Measurements from ENCODE around the gene CNPY2.

Gene CNPY2

GRCh38 chr12:56307221-56307965 is 8.4 kb downstream of the CNPY2 start:
- Histone ChIP-seq H3K4me1 (ENCODE audit: control insufficient read depth in 1 of 2, insufficient read depth in 2 of 2, low read length in 2 of 2) (no peaks in the 10 kb centered on the region), H4K12ac (ENCODE audit: low read depth, low read length) (no peak overlapping the region), H2BK120ac (ENCODE audit: insufficient read depth, low read length, poor library complexity) (no peak overlapping the region), H3K27me3 (ENCODE audit: insufficient read depth, low read length) (no peaks in the 10 kb centered on the region), H4K91ac (ENCODE audit: low read depth, low read length) (no peak overlapping the region), H3K36me3 (ENCODE audit: control insufficient read depth in 1 of 2, insufficient read depth in 2 of 2, low read length in 2 of 2) (peaks cover 36 to 54% of the 10 kb centered on the region in 2 experiments), H3K23ac (ENCODE audit: low read length) (no peak overlapping the region), H3K4me2 (ENCODE audit: low read length) (no peak overlapping the region), H3K4me3 (ENCODE audit: low read depth, low read length) (no peak overlapping the region), H3K79me1 (ENCODE audit: low read length) (no peaks in the 10 kb centered on the region), H2BK12ac (ENCODE audit: low read length) (no peak overlapping the region), H3K18ac (ENCODE audit: low read length) (no peak overlapping the region), H3K27ac (ENCODE audit: low read depth, low read length) (no peak overlapping the region), H2BK5ac (ENCODE audit: low read depth, low read length, poor library complexity) (no peak overlapping the region), H3K79me2 (ENCODE audit: control insufficient read depth, insufficient read depth, low read length, poor library complexity) (no peaks in the 10 kb centered on the region), H3K4ac (ENCODE audit: low read depth, low read length) (no peak overlapping the region), H3K9me3 (ENCODE audit: insufficient read depth, low read depth, low read length) (no peaks in the 10 kb centered on the region), H3K14ac (ENCODE audit: low read length) (no peak overlapping the region), H4K8ac (ENCODE audit: low read depth, low read length) (no peak overlapping the region), H2AK5ac (ENCODE audit: low read length) (no peak overlapping the region), H3K9ac (ENCODE audit: low read length) (no peak overlapping the region), H2AFZ (ENCODE audit: insufficient read depth, low read length, poor library complexity) (no peak overlapping the region)
- DNase-seq = no peak
- WGBS (ENCODE audit: extremely low coverage, insufficient coverage, insufficient read length) = no CpG with 5 or more reads among the region's 7 CpGs

- DNase-seq = no peak
- Histone ChIP-seq H2AK5ac (ENCODE audit: low read length) (no peak overlapping the region), H3K14ac (ENCODE audit: low read length) (no peak overlapping the region), H2AFZ (ENCODE audit: insufficient read depth, low read length, poor library complexity) (no peak overlapping the region), H3K27ac (ENCODE audit: low read depth, low read length) (no peak overlapping the region), H3K4me1 (ENCODE audit: control insufficient read depth in 1 of 2, insufficient read depth in 2 of 2, low read length in 2 of 2) (peaks cover 0 to 2% of the 10 kb centered on the region in 2 experiments), H2BK12ac (ENCODE audit: low read length) (no peak overlapping the region), H3K79me1 (ENCODE audit: low read length) (peaks cover 3% of the 10 kb centered on the region), H3K23ac (ENCODE audit: low read length) (no peak overlapping the region), H3K4ac (ENCODE audit: low read depth, low read length) (no peak overlapping the region), H2BK120ac (ENCODE audit: insufficient read depth, low read length, poor library complexity) (no peak overlapping the region), H3K18ac (ENCODE audit: low read length) (no peak overlapping the region), H4K8ac (ENCODE audit: low read depth, low read length) (no peak overlapping the region), H3K4me2 (ENCODE audit: low read length) (no peak overlapping the region), H3K36me3 (ENCODE audit: control insufficient read depth in 1 of 2, insufficient read depth in 2 of 2, low read length in 2 of 2) (peaks cover 27 to 43% of the 10 kb centered on the region in 2 experiments), H3K27me3 (ENCODE audit: insufficient read depth, low read length) (no peaks in the 10 kb centered on the region), H3K4me3 (ENCODE audit: low read depth, low read length) (no peak overlapping the region), H2BK5ac (ENCODE audit: low read depth, low read length, poor library complexity) (no peak overlapping the region), H3K79me2 (ENCODE audit: control insufficient read depth, insufficient read depth, low read length, poor library complexity) (peaks cover under 1% of the 10 kb centered on the region), H4K91ac (ENCODE audit: low read depth, low read length) (no peak overlapping the region), H3K9me3 (ENCODE audit: insufficient read depth, low read depth, low read length) (no peaks in the 10 kb centered on the region), H4K12ac (ENCODE audit: low read depth, low read length) (no peak overlapping the region), H3K9ac (ENCODE audit: low read length) (no peak overlapping the region)
- WGBS (ENCODE audit: extremely low coverage, insufficient coverage, insufficient read length) = no CpG with 5 or more reads among the region's 8 CpGs
Measured at GRCh38 chr12:56304872-56305590, 10.8 kb downstream of the CNPY2 start.

- no peak overlapping the region for H2BK120ac ChIP-seq (ENCODE audit: insufficient read depth, low read length, poor library complexity)
- H3K4me3 ChIP-seq (ENCODE audit: low read depth, low read length) = no peak overlapping the region
- no peak overlapping the region for H3K9ac ChIP-seq (ENCODE audit: low read length)
- no peak overlapping the region for H3K18ac ChIP-seq (ENCODE audit: low read length)
- no CpG with 5 or more reads among the region's 3 CpGs for WGBS (ENCODE audit: extremely low coverage, insufficient coverage, insufficient read length)
- no peak overlapping the region for H3K27ac ChIP-seq (ENCODE audit: low read depth, low read length)
- peak; percentile 82 for DNase-seq
- no peak overlapping the region for H2AK5ac ChIP-seq (ENCODE audit: low read length)
- H4K91ac ChIP-seq (ENCODE audit: low read depth, low read length) = no peak overlapping the region
- no peaks in the 10 kb centered on the region for H3K27me3 ChIP-seq (ENCODE audit: insufficient read depth, low read length)
- H3K14ac ChIP-seq (ENCODE audit: low read length) = no peak overlapping the region
- H3K4me2 ChIP-seq (ENCODE audit: low read length) = no peak overlapping the region
- H3K36me3 ChIP-seq (ENCODE audit: control insufficient read depth in 1 of 2, insufficient read depth in 2 of 2, low read length in 2 of 2) = peaks cover 27 to 37% of the 10 kb centered on the region in 2 experiments
- no peak overlapping the region for H3K4ac ChIP-seq (ENCODE audit: low read depth, low read length)
- no peak overlapping the region for H4K12ac ChIP-seq (ENCODE audit: low read depth, low read length)
- no peak overlapping the region for H2AFZ ChIP-seq (ENCODE audit: insufficient read depth, low read length, poor library complexity)
- H3K9me3 ChIP-seq (ENCODE audit: insufficient read depth, low read depth, low read length) = no peaks in the 10 kb centered on the region
- peaks cover 7% of the 10 kb centered on the region for H3K79me2 ChIP-seq (ENCODE audit: control insufficient read depth, insufficient read depth, low read length, poor library complexity)
- H3K4me1 ChIP-seq (ENCODE audit: control insufficient read depth in 1 of 2, insufficient read depth in 2 of 2, low read length in 2 of 2) = peaks cover 0 to 2% of the 10 kb centered on the region in 2 experiments
- peaks cover 8% of the 10 kb centered on the region for H3K79me1 ChIP-seq (ENCODE audit: low read length)
- no peak overlapping the region for H2BK5ac ChIP-seq (ENCODE audit: low read depth, low read length, poor library complexity)
- no peak overlapping the region for H4K8ac ChIP-seq (ENCODE audit: low read depth, low read length)
- no peak overlapping the region for H3K23ac ChIP-seq (ENCODE audit: low read length)
- no peak overlapping the region for H2BK12ac ChIP-seq (ENCODE audit: low read length)
Measured at GRCh38 chr12:56304276-56304675, 11.5 kb downstream of the CNPY2 start.

- H3K36me3 ChIP-seq (ENCODE audit: control insufficient read depth in 1 of 2, insufficient read depth in 2 of 2, low read length in 2 of 2) = peaks cover 16 to 20% of the 10 kb centered on the region in 2 experiments
- peaks cover 8% of the 10 kb centered on the region for H3K79me1 ChIP-seq (ENCODE audit: low read length)
- WGBS (ENCODE audit: extremely low coverage, insufficient coverage, insufficient read length) = no CpG with 5 or more reads among the region's 21 CpGs
- peak overlapping the region; percentile 80 for H4K8ac ChIP-seq (ENCODE audit: low read depth, low read length)
- no peaks in the 10 kb centered on the region for H3K27me3 ChIP-seq (ENCODE audit: insufficient read depth, low read length)
- peaks cover 4% of the 10 kb centered on the region in 2 experiments for H3K4me1 ChIP-seq (ENCODE audit: control insufficient read depth in 1 of 2, insufficient read depth in 2 of 2, low read length in 2 of 2)
- peak overlapping the region; percentile 0 for H3K4me3 ChIP-seq (ENCODE audit: low read depth, low read length)
- no peak overlapping the region for H3K9ac ChIP-seq (ENCODE audit: low read length)
- peak overlapping the region; percentile 71 for H3K14ac ChIP-seq (ENCODE audit: low read length)
- H2BK12ac ChIP-seq (ENCODE audit: low read length) = no peak overlapping the region
- H3K18ac ChIP-seq (ENCODE audit: low read length) = no peak overlapping the region
- peak overlapping the region; percentile 40 for H2AFZ ChIP-seq (ENCODE audit: insufficient read depth, low read length, poor library complexity)
- no peak overlapping the region for H3K4ac ChIP-seq (ENCODE audit: low read depth, low read length)
- peak overlapping the region; percentile 57 for H3K4me2 ChIP-seq (ENCODE audit: low read length)
- peak overlapping the region; percentile 7 for H2BK5ac ChIP-seq (ENCODE audit: low read depth, low read length, poor library complexity)
- H3K23ac ChIP-seq (ENCODE audit: low read length) = no peak overlapping the region
- H4K12ac ChIP-seq (ENCODE audit: low read depth, low read length) = no peak overlapping the region
- H3K27ac ChIP-seq (ENCODE audit: low read depth, low read length) = peak overlapping the region; percentile 6
- no peak overlapping the region for H2BK120ac ChIP-seq (ENCODE audit: insufficient read depth, low read length, poor library complexity)
- H3K9me3 ChIP-seq (ENCODE audit: insufficient read depth, low read depth, low read length) = no peaks in the 10 kb centered on the region
- H2AK5ac ChIP-seq (ENCODE audit: low read length) = no peak overlapping the region
- peak overlapping the region; percentile 68 for H4K91ac ChIP-seq (ENCODE audit: low read depth, low read length)
- peaks cover 9% of the 10 kb centered on the region for H3K79me2 ChIP-seq (ENCODE audit: control insufficient read depth, insufficient read depth, low read length, poor library complexity)
- DNase-seq = no peak
Measured at GRCh38 chr12:56300644-56301464, 14.9 kb downstream of the CNPY2 start.
